ENCODE data around the gene DYNLT4.
"Not testable (repeated sequence)": the region's sequence is repeated elsewhere in the genome, so short reads cannot be mapped to it uniquely, and the experiment has no call there.

Gene DYNLT4

GRCh38 chr1:44810762-44811105, 3.6 kb upstream of the DYNLT4 start:
- not testable (repeated sequence) for DNase-seq (ENCODE audit: extremely low read depth in 1 of 2, low read depth in 1 of 2)

DNA sequence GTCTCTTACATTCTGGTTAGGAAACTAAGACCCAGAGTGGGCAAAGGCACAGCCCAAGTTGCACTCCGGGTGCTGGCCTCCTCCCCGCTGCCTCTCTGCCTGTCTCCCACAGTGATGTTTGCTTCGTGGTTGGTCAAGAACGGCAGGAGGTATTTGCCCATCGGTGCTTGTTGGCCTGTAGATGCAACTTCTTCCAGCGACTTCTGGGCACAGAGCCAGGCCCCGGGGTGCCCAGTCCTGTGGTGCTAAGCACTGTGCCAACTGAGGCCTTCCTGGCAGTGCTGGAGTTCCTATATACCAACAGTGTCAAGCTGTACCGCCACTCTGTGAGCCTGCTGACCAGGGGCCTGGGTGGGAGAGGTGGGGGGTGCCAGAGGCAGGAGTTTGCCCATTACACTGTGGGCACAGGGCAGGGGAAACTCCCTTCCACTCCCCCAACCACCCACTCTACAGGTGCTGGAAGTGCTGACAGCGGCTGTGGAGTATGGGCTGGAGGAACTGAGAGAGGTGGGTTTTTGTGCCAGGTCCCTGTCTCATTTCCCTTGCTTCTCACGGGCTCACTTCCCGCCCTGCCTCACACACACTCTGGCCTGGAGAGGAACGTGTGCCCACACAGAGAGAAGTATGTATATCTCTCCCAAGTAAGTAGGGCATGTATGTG, 3.1 kb upstream of the DYNLT4 start:
- no peak for DNase-seq (ENCODE audit: extremely low read depth in 1 of 2, low read depth in 1 of 2)

- DNase-seq (ENCODE audit: extremely low read depth in 1 of 2, low read depth in 1 of 2), result peak; percentile 70 to 73
Observed at GRCh38 chr1:44808938-44809917, 2.1 kb upstream of the DYNLT4 start.

DNA sequence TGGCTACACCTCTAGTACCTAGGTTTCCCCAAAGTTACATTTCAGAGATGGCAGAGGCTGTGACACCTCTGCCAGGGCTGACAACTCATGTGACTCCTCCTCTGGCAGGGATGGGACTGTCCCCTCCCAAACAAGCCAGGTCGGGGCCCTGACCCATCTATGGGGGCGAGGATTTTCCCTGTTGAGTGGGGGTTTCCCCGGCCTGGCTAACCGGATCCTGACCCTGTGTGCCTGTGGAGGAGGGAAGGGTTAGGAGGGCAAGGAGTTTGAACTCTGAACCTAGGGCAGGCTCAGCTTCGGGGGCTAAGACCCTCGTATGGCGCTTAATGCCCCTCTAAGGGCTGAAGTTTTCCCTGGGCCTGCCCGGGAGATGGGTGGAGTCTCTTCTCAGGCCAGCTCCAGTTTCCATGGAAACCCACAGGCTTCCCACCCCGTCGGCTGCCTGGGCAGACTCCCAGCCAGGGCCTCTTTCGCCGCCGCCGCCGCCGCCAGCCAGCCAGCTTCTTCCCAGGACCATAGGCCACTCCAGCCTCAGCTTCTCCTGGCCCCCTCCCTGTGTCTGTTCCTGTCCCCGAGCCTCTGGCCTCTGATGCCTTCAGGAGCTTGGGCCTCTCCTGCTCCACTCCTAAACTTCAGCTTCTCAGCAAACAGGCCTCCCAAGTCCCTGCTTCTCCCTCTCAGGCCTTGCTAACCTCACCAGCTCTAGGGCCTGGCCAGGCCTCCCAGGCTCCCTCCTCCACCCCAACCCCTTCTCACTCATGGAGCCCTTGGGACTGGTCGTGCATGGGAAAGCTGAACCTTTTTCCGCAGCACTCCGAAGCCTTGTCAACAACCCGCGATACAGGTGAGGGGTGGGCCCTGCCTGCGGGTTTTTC, 1.1 kb upstream of the DYNLT4 start, which contains the start of gene BTBD19:
BTBD19 (plus strand) TSS at position 461 of the 875 bp plus-strand sequence; CDS start at position 759, 298 bp downstream.
- no peak for DNase-seq (ENCODE audit: extremely low read depth in 1 of 2, low read depth in 1 of 2)

GRCh38 chr1:44807364-44808062, 362 bp upstream of the DYNLT4 start:
- peak; percentile 83 to 92 for DNase-seq (ENCODE audit: extremely low read depth in 1 of 2, low read depth in 1 of 2)

- no peak for DNase-seq (ENCODE audit: extremely low read depth in 1 of 2, low read depth in 1 of 2)
Observed at GRCh38 chr1:44806025-44806703, 987 bp downstream of the DYNLT4 start.

DNA sequence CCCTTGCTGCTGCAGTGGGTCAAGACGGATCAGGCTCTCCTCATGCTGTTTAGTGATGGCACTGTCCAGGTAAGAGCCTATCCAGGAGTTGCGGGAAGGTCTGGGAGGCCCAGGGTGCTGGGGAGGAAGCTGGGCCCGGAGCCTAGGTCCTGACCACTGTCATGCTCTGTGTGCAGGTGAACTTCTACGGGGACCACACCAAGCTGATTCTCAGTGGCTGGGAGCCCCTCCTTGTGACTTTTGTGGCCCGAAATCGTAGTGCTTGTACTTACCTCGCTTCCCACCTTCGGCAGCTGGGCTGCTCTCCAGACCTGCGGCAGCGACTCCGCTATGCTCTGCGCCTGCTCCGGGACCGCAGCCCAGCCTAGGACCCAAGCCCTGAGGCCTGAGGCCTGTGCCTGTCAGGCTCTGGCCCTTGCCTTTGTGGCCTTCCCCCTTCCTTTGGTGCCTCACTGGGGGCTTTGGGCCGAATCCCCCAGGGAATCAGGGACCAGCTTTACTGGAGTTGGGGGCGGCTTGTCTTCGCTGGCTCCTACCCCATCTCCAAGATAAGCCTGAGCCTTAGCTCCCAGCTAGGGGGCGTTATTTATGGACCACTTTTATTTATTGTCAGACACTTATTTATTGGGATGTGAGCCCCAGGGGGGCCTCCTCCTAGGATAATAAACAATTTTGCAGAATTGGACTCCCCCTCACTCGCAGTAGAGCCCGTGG, 1.7 kb downstream of the DYNLT4 start:
- no peak for DNase-seq (ENCODE audit: extremely low read depth in 1 of 2, low read depth in 1 of 2)

- DNase-seq (ENCODE audit: extremely low read depth in 1 of 2, low read depth in 1 of 2), result no peak
Observed at GRCh38 chr1:44803312-44804095, 3.6 kb downstream of the DYNLT4 start.

DNA sequence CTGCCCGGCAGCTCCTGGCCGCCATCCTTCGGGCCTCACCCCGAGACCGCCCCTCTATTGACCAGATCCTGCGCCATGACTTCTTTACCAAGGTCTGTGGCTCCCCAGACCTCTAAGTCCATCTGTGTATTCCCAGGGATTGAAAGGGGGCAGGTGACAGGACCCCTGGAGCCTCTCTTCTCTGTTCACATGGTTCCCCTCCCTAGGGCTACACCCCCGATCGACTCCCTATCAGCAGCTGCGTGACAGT, 4.2 kb downstream of the DYNLT4 start:
- DNase-seq (ENCODE audit: extremely low read depth in 1 of 2, low read depth in 1 of 2), result no peak

GRCh38 chr1:44802306-44803061, 4.7 kb downstream of the DYNLT4 start:
- DNase-seq (ENCODE audit: extremely low read depth in 1 of 2, low read depth in 1 of 2), result no peak

GRCh38 chr1:44801491-44802305, 5.5 kb downstream of the DYNLT4 start:
- DNase-seq (ENCODE audit: extremely low read depth in 1 of 2, low read depth in 1 of 2), result no peak

GRCh38 chr1:44799770-44800584, 7.2 kb downstream of the DYNLT4 start, which contains the start of gene PLK3:
Gene PLK3 (plus strand): TSS chr1:44800377. CDS start chr1:44800464, 87 bp downstream.
- peak; percentile 96 for DNase-seq (ENCODE audit: extremely low read depth in 1 of 2, low read depth in 1 of 2)

DNA sequence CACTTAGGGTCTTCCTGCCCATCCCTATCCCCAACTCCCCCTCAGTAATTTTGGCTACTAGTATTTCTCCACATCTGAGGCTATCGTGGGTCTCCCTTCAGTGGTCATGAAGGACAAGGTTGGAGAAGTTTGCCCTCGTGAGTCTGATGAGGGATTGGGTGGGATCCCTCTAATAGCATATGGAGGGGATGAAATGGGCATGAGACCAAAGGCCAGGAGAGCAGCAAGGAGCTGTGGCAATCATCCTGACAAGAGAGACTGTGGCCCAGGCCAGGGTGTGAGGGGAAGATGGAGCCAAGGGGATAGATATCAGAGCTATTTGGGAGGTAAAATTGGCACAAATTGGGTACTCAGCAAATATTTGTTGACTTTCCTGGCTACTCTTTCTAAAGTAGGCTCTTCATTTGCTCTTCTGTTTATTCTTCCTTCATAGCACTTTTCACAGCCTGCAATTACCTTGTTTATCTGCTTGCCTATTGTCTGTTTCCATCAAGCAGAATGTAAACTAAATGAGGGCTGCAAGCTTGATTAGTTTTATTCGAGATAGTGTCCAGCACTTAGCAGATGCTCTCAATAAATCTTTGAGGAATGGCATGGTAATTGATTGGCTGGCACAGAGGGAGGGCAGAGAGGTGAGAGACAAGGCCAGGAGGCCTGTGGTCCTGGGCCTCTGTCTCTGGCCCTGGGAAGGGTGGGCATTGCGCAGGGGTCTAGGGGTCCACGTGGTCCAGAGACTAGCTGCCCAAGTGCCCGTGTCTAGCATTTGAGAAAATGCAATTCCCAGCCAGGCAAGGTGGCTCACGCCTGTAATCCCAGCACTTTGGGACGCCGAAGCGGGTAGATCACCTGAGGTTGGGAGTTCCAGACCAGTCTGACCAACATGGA, 8.4 kb downstream of the DYNLT4 start:
- no peak for DNase-seq (ENCODE audit: extremely low read depth in 1 of 2, low read depth in 1 of 2)

- DNase-seq (ENCODE audit: extremely low read depth in 1 of 2, low read depth in 1 of 2), result not testable (repeated sequence)
Observed at GRCh38 chr1:44797886-44798285, 9.3 kb downstream of the DYNLT4 start.
